H9 (cell line): ENCODE data around the gene PIBF1. TPM values are rescaled to one million over a fixed set of nuclear protein-coding genes. Genes with fewer than 3 reads are reported as not detected.

Experiments
- DNase-seq: peaks from one replicate; pipeline ENCODE4 v3.0.0-alpha.2; 2017
- H2AFZ ChIP-seq: one replicate; pipeline ENCODE4 v1.6.1; 2013; ENCODE audit warnings: mild to moderate bottlenecking, low read length, control low read depth, moderate library complexity
- H2AK5ac ChIP-seq: 2 replicates; pipeline ENCODE4 v1.6.1; 2013; ENCODE audit warnings: low read length, control low read depth, mixed read lengths; ENCODE audit not compliant: insufficient read length
- H2BK120ac ChIP-seq: one replicate; pipeline ENCODE4 v1.6.1; 2013; ENCODE audit warnings: low read depth, mild to moderate bottlenecking, low read length, control low read depth, inconsistent platforms; ENCODE audit not compliant: poor library complexity, severe bottlenecking
- H2BK12ac ChIP-seq: 2 replicates; pipeline ENCODE4 v1.6.1; 2013; ENCODE audit warnings: low read length, control low read depth, mixed read lengths, low read depth; ENCODE audit not compliant: insufficient read length
- H2BK15ac ChIP-seq: 2 replicates; pipeline ENCODE4 v1.6.1; 2013; ENCODE audit warnings: low read depth, low read length, control low read depth
- H2BK20ac ChIP-seq: one replicate; pipeline ENCODE4 v1.6.1; 2013; ENCODE audit warnings: low read depth, mild to moderate bottlenecking, low read length, control low read depth, inconsistent platforms; ENCODE audit not compliant: poor library complexity, severe bottlenecking
- H2BK5ac ChIP-seq: 2 replicates; pipeline ENCODE4 v1.6.1; 2013; ENCODE audit warnings: low read length, control low read depth, mixed read lengths; ENCODE audit not compliant: insufficient read length
- H3K14ac ChIP-seq: 2 replicates; pipeline ENCODE4 v1.6.1; 2013; ENCODE audit warnings: low read length, control low read depth; ENCODE audit not compliant: insufficient read depth
- H3K18ac ChIP-seq: 2 replicates; pipeline ENCODE4 v1.6.1; 2013; ENCODE audit warnings: low read depth, mild to moderate bottlenecking, mixed read lengths, low read length, control low read depth; ENCODE audit not compliant: insufficient read length
- H3K23ac ChIP-seq: 2 replicates; pipeline ENCODE4 v1.6.1; 2013; ENCODE audit warnings: low read length, control low read depth, mixed read lengths, low read depth; ENCODE audit not compliant: insufficient read length
- H3K23me2 ChIP-seq: 2 replicates; pipeline ENCODE4 v1.6.1; 2013; ENCODE audit warnings: low read depth, mild to moderate bottlenecking, mixed read lengths, low read length, control low read depth; ENCODE audit not compliant: insufficient read length, poor library complexity, severe bottlenecking
- H3K27ac ChIP-seq: 2 replicates; pipeline ENCODE4 v1.5.1; 2013; ENCODE audit warnings: low read length, control low read depth, mixed read lengths, low read depth; ENCODE audit not compliant: insufficient read length
- H3K27me3 ChIP-seq: 2 replicates; pipeline ENCODE4 v1.6.1; 2013; ENCODE audit warnings: low read length, control low read depth, inconsistent platforms; ENCODE audit not compliant: insufficient read depth
- H3K4ac ChIP-seq: 2 replicates; pipeline ENCODE4 v1.6.1; 2013; ENCODE audit warnings: low read depth, mild to moderate bottlenecking, control low read depth, inconsistent platforms, low read length, moderate library complexity
- H3K4me1 ChIP-seq: 2 replicates; pipeline ENCODE4 v1.6.1; 2013; ENCODE audit warnings: low read length, control low read depth, inconsistent platforms; ENCODE audit not compliant: insufficient read depth
- H3K4me2 ChIP-seq: 2 replicates; pipeline ENCODE4 v1.6.1; 2013; ENCODE audit warnings: low read length, control low read depth, mixed read lengths; ENCODE audit not compliant: insufficient read length, insufficient read depth
- H3K56ac ChIP-seq: 2 replicates; pipeline ENCODE4 v1.6.1; 2013; ENCODE audit warnings: low read depth, mild to moderate bottlenecking, mixed read lengths, low read length, control low read depth; ENCODE audit not compliant: insufficient read length
- H3K79me1 ChIP-seq: 2 replicates; pipeline ENCODE4 v1.6.1; 2013; ENCODE audit warnings: low read depth, mild to moderate bottlenecking, moderate library complexity, low read length, control low read depth, inconsistent platforms; ENCODE audit not compliant: insufficient read depth, poor library complexity, severe bottlenecking
- H3K79me2 ChIP-seq: 2 replicates; pipeline ENCODE4 v1.6.1; 2013; ENCODE audit warnings: low read length, control low read depth, inconsistent platforms; ENCODE audit not compliant: insufficient read depth
- H3K9ac ChIP-seq: 2 replicates; pipeline ENCODE4 v1.6.1; 2013; ENCODE audit warnings: low read length, control low read depth, mixed read lengths; ENCODE audit not compliant: insufficient read length; ENCODE audit errors: extremely low read depth
- H3K9me3 ChIP-seq: one replicate; pipeline ENCODE4 v1.6.1; 2013; ENCODE audit warnings: low read depth, low read length, inconsistent platforms; ENCODE audit not compliant: control insufficient read depth
- H3T11ph ChIP-seq: one replicate; pipeline ENCODE4 v1.6.1; 2013; ENCODE audit warnings: mild to moderate bottlenecking, low read length, control low read depth, inconsistent platforms
- H4K20me1 ChIP-seq: one replicate; pipeline ENCODE4 v1.6.1; 2013; ENCODE audit not compliant: control insufficient read depth, insufficient read length, insufficient read depth
- H4K5ac ChIP-seq: 2 replicates; pipeline ENCODE4 v1.6.1; 2013; ENCODE audit warnings: low read depth, mild to moderate bottlenecking, mixed read lengths, low read length, control low read depth; ENCODE audit not compliant: insufficient read length
- H4K8ac ChIP-seq: replicated peaks from 2 replicates; pipeline ENCODE4 v1.6.1; 2013; ENCODE audit warnings: low read length, control low read depth, mixed read lengths, low read depth; ENCODE audit not compliant: insufficient read length
- H4K91ac ChIP-seq: 2 replicates; pipeline ENCODE4 v1.6.1; 2013; ENCODE audit warnings: low read depth, mild to moderate bottlenecking, moderate library complexity, mixed read lengths, low read length, control low read depth; ENCODE audit not compliant: insufficient read length
- H3K27ac Mint-ChIP-seq, 3 experiments: 2 replicates in 2 of 3; 3 replicates in 1 of 3; pipeline ENCODE4 v1.8.0; 2020 to 2021; ENCODE audit warnings: mixed read lengths in 3 of 3, mild to moderate bottlenecking in 1 of 3, moderate library complexity in 1 of 3
- H3K27me3 Mint-ChIP-seq: 2 replicates; pipeline ENCODE4 v1.8.0; 2021; ENCODE audit warnings: low read depth, mild to moderate bottlenecking, moderate library complexity, mixed read lengths
- H3K36me3 Mint-ChIP-seq, 3 experiments: 2 replicates in 2 of 3; 3 replicates in 1 of 3; pipeline ENCODE4 v1.8.0; 2020 to 2021; ENCODE audit warnings: low read depth in 3 of 3, mixed read lengths in 3 of 3; ENCODE audit not compliant: insufficient read depth in 1 of 3
- H3K4me1 Mint-ChIP-seq, 2 experiments: 2 replicates each; pipeline ENCODE4 v1.8.0; 2020; ENCODE audit warnings: mixed read lengths in 2 of 2
- H3K4me3 Mint-ChIP-seq, 2 experiments: 2 replicates in 1 of 2; 3 replicates in 1 of 2; pipeline ENCODE4 v1.8.0; 2020 to 2021; ENCODE audit warnings: mild to moderate bottlenecking in 2 of 2, mixed read lengths in 2 of 2, moderate library complexity in 1 of 2
- H3K9me3 Mint-ChIP-seq, 2 experiments: 2 replicates in 1 of 2; 3 replicates in 1 of 2; pipeline ENCODE4 v1.8.0; 2020; ENCODE audit warnings: mild to moderate bottlenecking in 2 of 2, mixed read lengths in 2 of 2, moderate library complexity in 1 of 2
- CTCF ChIP-seq: fragments of 200-600 bp; sonication (generic); conservative IDR thresholded peaks from 3 replicates; pipeline ENCODE4 v1.8.0; 2021; ENCODE audit warnings: antibody characterized with exemption, mild to moderate bottlenecking
- WGBS: extraction: QIAGEN DNeasy Blood & Tissue Kit; methylation state at CpG from one replicate; pipeline ENCODE4 v1.1.7; 2013; ENCODE audit warnings: missing lambda C conversion rate, low lambda C conversion rate, mixed read lengths; ENCODE audit not compliant: insufficient read length; ENCODE audit errors: extremely low coverage; 5-methylcytosine and 5-hydroxymethylcytosine counted together
- total RNA-seq: library from RNA; stranded (reverse); gene quantifications from 2 replicates; pipeline ENCODE4 v1.2.1, GENCODE V29; 2021

The PIBF1 gene
- total RNA-seq, 1 experiment from 2014 or later = 12.7 TPM

- H3K27me3 ChIP-seq = peaks cover 23% of the 10 kb centered on the region
- H3K14ac ChIP-seq = no peak overlapping the region
- no peak overlapping the region for H4K8ac ChIP-seq
- H3T11ph ChIP-seq = no peak overlapping the region
- no peak overlapping the region for H4K5ac ChIP-seq
- no peak overlapping the region for H3K23ac ChIP-seq
- Mint-ChIP-seq H3K4me3 (peak overlapping the region; percentile 84 to 93), H3K4me1 (peaks cover 49 to 53% of the 10 kb centered on the region in 2 experiments), H3K9me3 (no peaks in the 10 kb centered on the region), H3K27me3 (peaks cover 61% of the 10 kb centered on the region), H3K27ac (peak overlapping the region in 1 of 3 experiments; percentile 5; a peak in 1 of 7 replicates), H3K36me3 (peaks cover 0 to 6% (median 2%) of the 10 kb centered on the region in 3 experiments; a peak in 2 of 7 replicates)
- H4K20me1 ChIP-seq = no peaks in the 10 kb centered on the region
- H2AFZ ChIP-seq = peak overlapping the region; percentile 14
- peaks cover 11% of the 10 kb centered on the region for H3K23me2 ChIP-seq
- H2BK120ac ChIP-seq = no peak overlapping the region
- H2BK15ac ChIP-seq = no peak overlapping the region
- H3K79me2 ChIP-seq = no peaks in the 10 kb centered on the region
- no peak overlapping the region for H3K56ac ChIP-seq
- TF ChIP-seq CTCF = no peak
- H4K91ac ChIP-seq = no peak overlapping the region
- H3K4me1 ChIP-seq = no peaks in the 10 kb centered on the region; the same call in 1 of the 2 replicates
- WGBS = no CpG with 5 or more reads among the region's 8 CpGs
- H2BK20ac ChIP-seq = no peak overlapping the region
- no peak overlapping the region for H3K27ac ChIP-seq
- peak overlapping the region; percentile 37 for H3K9ac ChIP-seq
- no peak overlapping the region for H3K4ac ChIP-seq
- no peak overlapping the region for H2BK12ac ChIP-seq
- no peak overlapping the region for H2AK5ac ChIP-seq
- no peaks in the 10 kb centered on the region for H3K79me1 ChIP-seq
- peak overlapping the region; percentile 86 for H3K4me2 ChIP-seq
- H3K18ac ChIP-seq = no peak overlapping the region
- H2BK5ac ChIP-seq = no peak overlapping the region
- DNase-seq = no peak
- no peaks in the 10 kb centered on the region for H3K9me3 ChIP-seq
These were observed 276.5 kb downstream of the PIBF1 start for GRCh38 chr13:73058432-73058735.
